H1 (cell line): ENCODE data around the gene CAMKMT.

Experiments used
- EP300 ChIP-seq, 2 experiments: IDR thresholded peaks; 1 replicate in 1 of 2; 2 replicates in 1 of 2; pipeline ENCODE4 v1.6.1; 2011 to 2012; ENCODE audit warnings: low read depth in 2 of 2, low read length in 2 of 2, mild to moderate bottlenecking in 2 of 2, borderline replicate concordance in 1 of 2, inconsistent platforms in 1 of 2, moderate library complexity in 1 of 2
- EZH2 ChIP-seq: fragments of 200-600 bp; sonication (generic); IDR thresholded peaks from 2 replicates; pipeline ENCODE4 v1.7.1; 2012; ENCODE audit warnings: low read depth, mild to moderate bottlenecking, moderate library complexity, low read length, inconsistent platforms; ENCODE audit not compliant: severe bottlenecking
- GABPA ChIP-seq: IDR thresholded peaks from 2 replicates; pipeline ENCODE4 v1.6.1; 2011; ENCODE audit warnings: mild to moderate bottlenecking, low read length, moderate library complexity, borderline replicate concordance; ENCODE audit not compliant: insufficient read depth
- MAFK ChIP-seq: IDR thresholded peaks from 2 replicates; pipeline ENCODE4 v1.6.1; 2012; ENCODE audit warnings: low read depth, mild to moderate bottlenecking, improper control_type of control experiment, low read length
- NANOG ChIP-seq: IDR thresholded peaks from 2 replicates; pipeline ENCODE4 v1.6.1; 2011; ENCODE audit warnings: low read length, low read depth, mild to moderate bottlenecking, inconsistent platforms; ENCODE audit not compliant: insufficient read depth, poor library complexity, severe bottlenecking
- NRF1 ChIP-seq: IDR thresholded peaks from 2 replicates; pipeline ENCODE4 v1.6.1; 2011; ENCODE audit warnings: mild to moderate bottlenecking, low read depth, low read length, improper control_type of control experiment
- POLR2AphosphoS5 ChIP-seq: IDR thresholded peaks from 2 replicates; pipeline ENCODE4 v1.6.1; 2011; ENCODE audit warnings: low read depth, low read length
- SAP30 ChIP-seq: fragments of 300-600 bp; sonication (generic); IDR thresholded peaks from 2 replicates; pipeline ENCODE4 v1.7.1; 2012; ENCODE audit warnings: low read length, moderate library complexity, mild to moderate bottlenecking, inconsistent platforms; ENCODE audit not compliant: insufficient read depth, insufficient replicate concordance
- TF ChIP-seq, protein P1 (sequence below), 3 experiments: IDR thresholded peaks; 1 replicate in 2 of 3; 2 replicates in 1 of 3; pipeline versions ENCODE4 v1.5.1 to v1.6.1; 2011; ENCODE audit warnings: low read length in 3 of 3, mild to moderate bottlenecking in 3 of 3, inconsistent platforms in 2 of 3, low read depth in 1 of 3, moderate library complexity in 1 of 3; ENCODE audit not compliant: insufficient read depth in 1 of 3; ENCODE audit errors: control extremely low read depth in 1 of 3

DNA sequence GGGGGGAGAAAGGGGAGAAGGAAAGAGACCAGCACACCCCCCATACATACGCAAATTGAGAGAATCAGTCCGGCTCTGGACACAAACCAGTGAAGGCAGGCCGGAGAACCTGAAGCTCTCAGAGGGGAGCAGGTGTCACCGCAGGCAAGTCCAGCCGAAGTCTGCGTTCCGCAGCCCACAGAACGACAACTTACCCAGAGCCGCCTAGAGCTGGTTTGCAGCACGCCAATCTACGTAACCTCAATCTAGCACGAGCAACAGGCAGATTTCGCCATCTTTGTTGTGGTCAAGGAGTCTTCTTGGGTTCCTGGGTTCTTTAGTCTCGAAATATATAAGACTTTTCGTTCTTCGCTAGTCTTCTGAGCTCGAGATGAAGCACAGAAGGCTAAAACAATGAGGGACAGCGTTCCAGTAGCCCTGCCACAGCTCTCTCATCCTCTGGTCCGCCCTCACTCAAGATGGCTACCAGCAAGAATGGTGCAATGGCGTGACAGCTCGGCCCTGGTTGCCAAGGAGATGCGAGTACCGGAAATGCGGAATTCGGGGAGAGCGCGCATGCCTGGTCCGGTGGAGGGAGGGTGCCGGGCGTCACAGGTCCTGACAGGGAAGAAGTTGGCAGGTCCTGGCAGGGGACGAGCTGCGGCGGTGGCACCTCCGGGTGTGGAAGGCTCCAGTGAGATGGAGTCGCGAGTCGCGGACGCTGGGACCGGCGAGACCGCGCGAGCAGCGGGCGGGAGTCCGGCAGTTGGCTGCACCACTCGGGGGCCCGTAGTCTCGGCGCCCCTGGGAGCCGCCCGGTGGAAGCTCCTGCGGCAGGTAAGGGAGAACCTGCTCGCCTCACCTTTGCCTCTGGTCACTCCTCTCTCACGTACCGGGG lies at the start of gene CAMKMT, which contains the start of gene PREPL:
- no peak for TF ChIP-seq GABPA
- TF ChIP-seq EP300 (IDR thresholded peaks at IDR 0.05; ENCODE audit: borderline replicate concordance in 1 of 2, low read depth in 2 of 2, low read length in 2 of 2), result peak in 1 of 2 experiments; percentile 70; a peak in 2 of 3 replicates
- peak; percentile 54 for TF ChIP-seq SAP30
- TF ChIP-seq, protein P1, sequence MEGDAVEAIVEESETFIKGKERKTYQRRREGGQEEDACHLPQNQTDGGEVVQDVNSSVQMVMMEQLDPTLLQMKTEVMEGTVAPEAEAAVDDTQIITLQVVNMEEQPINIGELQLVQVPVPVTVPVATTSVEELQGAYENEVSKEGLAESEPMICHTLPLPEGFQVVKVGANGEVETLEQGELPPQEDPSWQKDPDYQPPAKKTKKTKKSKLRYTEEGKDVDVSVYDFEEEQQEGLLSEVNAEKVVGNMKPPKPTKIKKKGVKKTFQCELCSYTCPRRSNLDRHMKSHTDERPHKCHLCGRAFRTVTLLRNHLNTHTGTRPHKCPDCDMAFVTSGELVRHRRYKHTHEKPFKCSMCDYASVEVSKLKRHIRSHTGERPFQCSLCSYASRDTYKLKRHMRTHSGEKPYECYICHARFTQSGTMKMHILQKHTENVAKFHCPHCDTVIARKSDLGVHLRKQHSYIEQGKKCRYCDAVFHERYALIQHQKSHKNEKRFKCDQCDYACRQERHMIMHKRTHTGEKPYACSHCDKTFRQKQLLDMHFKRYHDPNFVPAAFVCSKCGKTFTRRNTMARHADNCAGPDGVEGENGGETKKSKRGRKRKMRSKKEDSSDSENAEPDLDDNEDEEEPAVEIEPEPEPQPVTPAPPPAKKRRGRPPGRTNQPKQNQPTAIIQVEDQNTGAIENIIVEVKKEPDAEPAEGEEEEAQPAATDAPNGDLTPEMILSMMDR (IDR thresholded peaks at IDR 0.05; ENCODE audit: control extremely low read depth in 1 of 3, insufficient read depth in 1 of 3, low read depth in 1 of 3, low read length in 3 of 3), result no peak
- TF ChIP-seq MAFK, result no peak
- peak; percentile 90 for TF ChIP-seq POLR2AphosphoS5
- TF ChIP-seq NRF1, result peak; percentile 28
- TF ChIP-seq EZH2, result no peak
- TF ChIP-seq NANOG, result peak; percentile 44
